Suprapubic skin (tissue), 4 donors: ENCODE results near the gene SCD5.

Experiments used
- CTCF ChIP-seq, 2 donors: fragments of 200-600 bp in 1 of 2; fragments of 450-650 bp in 1 of 2; sonication (generic) in 1 of 2; IDR thresholded peaks; one replicate each; pipeline ENCODE4 v1.5.1; 2016 to 2019; ENCODE audit warnings: antibody characterized with exemption in 2 of 2, mild to moderate bottlenecking in 1 of 2, moderate library complexity in 1 of 2
- EP300 ChIP-seq: sonication (generic); formaldehyde crosslinking; IDR thresholded peaks from one replicate; pipeline ENCODE4 v1.6.1; 2017; ENCODE audit warnings: antibody characterized with exemption
- POLR2A ChIP-seq, 2 donors: fragments of 450-650 bp; IDR thresholded peaks; one replicate each; pipeline ENCODE4 v1.6.1; 2017; ENCODE audit warnings: antibody characterized with exemption in 2 of 2, mild to moderate bottlenecking in 2 of 2, moderate library complexity in 2 of 2
- POLR2AphosphoS5 ChIP-seq, 3 donors: sonication (generic); formaldehyde crosslinking; IDR thresholded peaks; one replicate each; pipeline ENCODE4 v1.6.1; 2017; ENCODE audit warnings: antibody characterized with exemption in 3 of 3

GRCh38 chr4:82705169-82705927, 93.2 kb downstream of the SCD5 start:
- TF ChIP-seq CTCF (IDR thresholded peaks at IDR 0.05) (no peak), POLR2A (IDR thresholded peaks at IDR 0.05) (no peak), POLR2AphosphoS5 (IDR thresholded peaks at IDR 0.05) (no peak), EP300 (no peak)
